Glutamatergic neuron (in vitro differentiated cells): ENCODE data around the gene STAT6. TPM values are rescaled to one million over a fixed set of nuclear protein-coding genes. Genes with fewer than 3 reads are reported as not detected.

Source experiments
- DNase-seq: peaks from one replicate; pipeline ENCODE4 v3.0.0; 2022
- H3K27ac Mint-ChIP-seq: one replicate; pipeline ENCODE4 v1.8.0; 2020; ENCODE audit warnings: mild to moderate bottlenecking, mixed read lengths, inconsistent platforms; ENCODE audit not compliant: unreplicated experiment
- H3K27me3 Mint-ChIP-seq: one replicate; pipeline ENCODE4 v1.8.0; 2020; ENCODE audit warnings: mild to moderate bottlenecking, moderate library complexity, mixed read lengths, inconsistent platforms; ENCODE audit not compliant: unreplicated experiment
- H3K36me3 Mint-ChIP-seq: one replicate; pipeline ENCODE4 v1.8.0; 2020; ENCODE audit warnings: mild to moderate bottlenecking, mixed read lengths, inconsistent platforms; ENCODE audit not compliant: unreplicated experiment
- H3K4me1 Mint-ChIP-seq: one replicate; pipeline ENCODE4 v1.8.0; 2020; ENCODE audit warnings: mild to moderate bottlenecking, low read depth, mixed read lengths, inconsistent platforms; ENCODE audit not compliant: unreplicated experiment
- H3K4me3 Mint-ChIP-seq: one replicate; pipeline ENCODE4 v1.8.0; 2020; ENCODE audit warnings: mild to moderate bottlenecking, mixed read lengths, inconsistent platforms; ENCODE audit not compliant: unreplicated experiment
- H3K9me3 Mint-ChIP-seq: one replicate; pipeline ENCODE4 v1.8.0; 2020; ENCODE audit warnings: mild to moderate bottlenecking, moderate library complexity, mixed read lengths, inconsistent platforms; ENCODE audit not compliant: unreplicated experiment
- CTCF ChIP-seq: fragments of 200-600 bp; sonication (generic); IDR thresholded peaks from one replicate; pipeline ENCODE4 v1.5.0; 2021; ENCODE audit not compliant: partially characterized antibody, unreplicated experiment
- total RNA-seq: library from RNA; stranded (reverse); fragmentation: NEBNext Ultra II Directional; extraction: Animal tissue kit (Norgen Biotek cat#: 25700); gene quantifications from one replicate; pipeline ENCODE4 v1.2.1, GENCODE V29; 2021; ENCODE audit not compliant: unreplicated experiment

STAT6 gene
- total RNA-seq, 1 donor from 2014 or later, result 34.4 TPM

DNA sequence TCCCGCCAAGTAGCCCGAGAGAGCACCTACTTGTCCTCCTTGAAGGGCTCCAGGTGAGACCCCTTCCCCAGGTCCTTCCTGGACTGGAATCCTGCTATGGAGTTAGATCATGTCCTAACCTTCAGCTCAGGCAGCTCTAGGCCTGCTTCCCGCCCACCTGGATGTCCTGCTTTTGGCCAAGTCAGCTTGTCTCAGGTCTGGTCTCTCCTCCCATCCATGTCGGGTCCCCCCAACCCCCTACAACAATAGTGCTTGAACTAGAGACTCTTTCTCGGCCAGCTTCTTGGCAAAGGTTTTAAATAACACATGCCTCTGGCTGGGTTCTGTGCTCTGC is 18.7 kb downstream of the STAT6 start:
- TF ChIP-seq CTCF, result no peak
- peaks cover 23% of the 10 kb centered on the region for H3K27me3 Mint-ChIP-seq
- no peaks in the 10 kb centered on the region for H3K36me3 Mint-ChIP-seq
- H3K4me1 Mint-ChIP-seq, result peaks cover 28% of the 10 kb centered on the region
- no peak overlapping the region for H3K27ac Mint-ChIP-seq
- H3K9me3 Mint-ChIP-seq, result peaks cover 6% of the 10 kb centered on the region
- no peak overlapping the region for H3K4me3 Mint-ChIP-seq
- DNase-seq, result no peak

DNA sequence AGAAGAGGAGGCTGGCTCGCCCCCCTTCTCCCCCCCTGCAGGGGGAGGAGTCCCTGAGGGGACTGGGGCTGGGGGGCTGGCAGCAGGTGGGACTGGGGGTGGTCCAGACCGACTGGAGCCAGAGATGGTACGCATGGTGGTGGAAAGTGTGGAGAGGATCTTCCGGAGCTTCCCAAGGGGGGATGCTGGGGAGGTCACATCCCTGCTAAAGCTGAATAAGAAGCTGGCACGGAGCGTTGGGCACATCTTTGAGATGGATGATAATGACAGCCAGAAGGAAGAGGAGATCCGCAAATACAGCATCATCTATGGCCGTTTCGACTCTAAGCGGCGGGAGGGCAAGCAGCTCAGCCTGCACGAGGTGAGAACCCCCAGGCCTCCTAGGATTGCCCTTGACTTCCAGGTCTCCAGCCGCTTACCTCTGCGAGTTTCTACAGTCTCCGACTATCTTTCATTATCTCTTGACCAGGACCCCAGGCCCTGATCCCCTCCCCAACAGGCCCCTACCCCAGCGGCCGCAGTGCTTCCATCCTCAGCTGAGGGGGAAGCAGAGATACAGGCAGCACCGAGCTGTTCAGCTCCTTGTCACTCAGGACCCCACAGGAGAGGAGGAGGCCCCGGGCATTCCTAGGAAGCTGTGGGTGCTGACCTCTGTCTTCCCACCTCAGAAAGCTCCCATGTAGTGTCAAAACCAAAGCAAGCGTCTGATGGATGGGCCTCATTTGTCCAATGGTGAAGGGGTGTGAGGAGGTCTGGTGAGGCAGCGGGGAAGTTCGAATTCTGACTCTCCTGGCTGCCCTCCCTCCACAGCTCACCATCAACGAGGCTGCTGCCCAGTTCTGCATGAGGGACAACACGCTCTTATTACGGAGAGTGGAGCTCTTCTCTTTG is 19.3 kb downstream of the STAT6 start:
- DNase-seq, result no peak
- Mint-ChIP-seq H3K4me3 (no peak overlapping the region), H3K27ac (no peak overlapping the region), H3K27me3 (peaks cover 23% of the 10 kb centered on the region), H3K9me3 (peaks cover 4% of the 10 kb centered on the region), H3K36me3 (no peaks in the 10 kb centered on the region), H3K4me1 (peaks cover 28% of the 10 kb centered on the region)
- no peak for TF ChIP-seq CTCF

DNA sequence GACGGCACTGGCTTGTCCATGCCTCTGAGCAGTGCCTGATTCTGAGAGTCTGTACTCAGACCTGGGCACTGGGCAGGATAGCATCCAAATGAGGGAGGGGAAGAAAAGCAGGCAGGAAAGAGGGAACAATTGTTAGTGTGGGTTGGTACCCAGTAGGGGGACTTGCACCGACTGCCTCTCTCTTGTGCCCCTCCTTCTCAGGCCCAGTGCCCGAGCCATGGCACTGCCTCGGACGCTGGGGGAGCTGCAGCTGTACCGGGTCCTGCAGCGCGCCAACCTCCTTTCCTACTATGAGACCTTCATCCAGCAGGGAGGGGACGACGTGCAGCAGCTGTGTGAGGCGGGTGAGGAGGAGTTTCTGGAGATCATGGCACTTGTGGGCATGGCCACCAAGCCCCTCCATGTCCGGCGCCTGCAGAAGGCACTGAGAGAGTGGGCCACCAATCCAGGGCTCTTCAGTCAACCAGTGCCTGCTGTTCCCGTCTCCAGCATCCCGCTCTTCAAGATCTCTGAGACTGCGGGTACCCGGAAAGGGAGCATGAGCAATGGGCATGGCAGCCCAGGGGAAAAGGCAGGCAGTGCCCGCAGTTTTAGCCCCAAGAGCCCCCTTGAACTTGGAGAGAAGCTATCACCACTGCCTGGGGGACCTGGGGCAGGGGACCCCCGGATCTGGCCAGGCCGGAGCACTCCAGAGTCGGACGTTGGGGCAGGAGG is 20.1 kb downstream of the STAT6 start:
- no peaks in the 10 kb centered on the region for H3K36me3 Mint-ChIP-seq
- peak overlapping the region; percentile 62 for H3K27ac Mint-ChIP-seq
- no peak for DNase-seq
- H3K4me3 Mint-ChIP-seq, result peak overlapping the region; percentile 98
- TF ChIP-seq CTCF, result no peak
- peaks cover 7% of the 10 kb centered on the region for H3K9me3 Mint-ChIP-seq
- H3K27me3 Mint-ChIP-seq, result peaks cover 24% of the 10 kb centered on the region
- peaks cover 30% of the 10 kb centered on the region for H3K4me1 Mint-ChIP-seq

GRCh38 chr12:57090490-57090889 is 20.7 kb downstream of the STAT6 start:
- Mint-ChIP-seq H3K36me3 (no peaks in the 10 kb centered on the region), H3K27ac (peak overlapping the region; percentile 62), H3K27me3 (peaks cover 26% of the 10 kb centered on the region), H3K4me3 (peak overlapping the region; percentile 98), H3K9me3 (peaks cover 9% of the 10 kb centered on the region), H3K4me1 (peaks cover 33% of the 10 kb centered on the region)
- TF ChIP-seq CTCF, result no peak
- DNase-seq, result no peak
